HG03025 (cell line): Measurements from ENCODE around the gene MYL5.
"Not testable (repeated sequence)": the region's sequence is repeated elsewhere in the genome, so short reads cannot be mapped to it uniquely, and the experiment has no call there.

Experiments used
- ATAC-seq: cut with Tn5 transposase; IDR thresholded peaks from one replicate; pipeline ENCODE4 v1.9.1; 2021; ENCODE audit warnings: mild to moderate bottlenecking, moderate library complexity; ENCODE audit not compliant: unreplicated experiment, low FRiP score

MYL5 gene

GRCh38 chr4:674172-675035 lies at the start of gene MYL5, which contains the start of gene ATP5ME:
MYL5 (plus strand) TSS chr4:674542; CDS start chr4:678027, 3,485 bp downstream.
ATP5ME (minus strand) TSS chr4:674276; CDS start chr4:674247, 29 bp downstream.
- ATAC-seq = peak; percentile 61

- ATAC-seq = no peak
Observed at GRCh38 chr4:624705-625590, 49.4 kb upstream of the MYL5 start, which contains the start of gene PDE6B. PDE6B (plus strand) TSS chr4:625573; CDS start chr4:625627, 54 bp downstream.

- no peak for ATAC-seq
Observed at GRCh38 chr4:625631-626161, 48.6 kb upstream of the MYL5 start.

GRCh38 chr4:626201-627091 lies 47.9 kb upstream of the MYL5 start:
- no peak for ATAC-seq

- ATAC-seq = no peak
Observed at GRCh38 chr4:627347-628125, 46.8 kb upstream of the MYL5 start.

- ATAC-seq = no peak
Observed at GRCh38 chr4:628311-628741, 46.0 kb upstream of the MYL5 start.

- ATAC-seq = no peak
Observed at GRCh38 chr4:628821-629635, 45.3 kb upstream of the MYL5 start.

- ATAC-seq = no peak
Observed at GRCh38 chr4:629636-629914, 44.8 kb upstream of the MYL5 start.

GRCh38 chr4:629915-630641 lies 44.3 kb upstream of the MYL5 start:
- no peak for ATAC-seq

- no peak for ATAC-seq
Observed at GRCh38 chr4:630656-631055, 43.7 kb upstream of the MYL5 start.

GRCh38 chr4:632196-632790 lies 42.0 kb upstream of the MYL5 start:
- no peak for ATAC-seq

- ATAC-seq = no peak
Observed at GRCh38 chr4:632926-633325, 41.4 kb upstream of the MYL5 start.

- ATAC-seq = no peak
Observed at GRCh38 chr4:633406-633805, 40.9 kb upstream of the MYL5 start.

- no peak for ATAC-seq
Observed at GRCh38 chr4:633976-634598, 40.3 kb upstream of the MYL5 start.

GRCh38 chr4:634599-634985 lies 39.8 kb upstream of the MYL5 start:
- ATAC-seq = no peak

- ATAC-seq = not testable (repeated sequence)
Observed at GRCh38 chr4:635066-635835, 39.1 kb upstream of the MYL5 start.
